Natural killer cell (primary cell): ENCODE data around the gene RPL29. TPM values are rescaled to one million over a fixed set of nuclear protein-coding genes. Genes with fewer than 3 reads are reported as not detected.

Source experiments
- ATAC-seq, 3 donors: fragments of 150-1000 bp in 2 of 3; fragments of 200-7000 bp in 1 of 3; cut with Tn5 transposase; 1 replicate in 1 of 3; 2 replicates in 2 of 3; pipeline ENCODE4 v1.10.0; 2021; ENCODE audit warnings: mild to moderate bottlenecking in 2 of 3, moderate library complexity in 2 of 3
- DNase-seq, 2 donors: peaks; one replicate each; pipeline versions ENCODE4 v3.0.0 to v3.0.0-alpha.2; 2013 to 2021; ENCODE audit warnings: mixed read lengths in 1 of 2
- H3K27ac ChIP-seq: one replicate; pipeline ENCODE4 v1.5.1; 2013; ENCODE audit warnings: mild to moderate bottlenecking, low read length
- H3K27me3 ChIP-seq: one replicate; pipeline ENCODE4 v1.6.1; 2013; ENCODE audit warnings: low read length; ENCODE audit not compliant: control insufficient read depth, insufficient read depth
- H3K36me3 ChIP-seq: one replicate; pipeline ENCODE4 v1.6.1; 2013; ENCODE audit warnings: low read length; ENCODE audit not compliant: control insufficient read depth, insufficient read depth
- H3K4me1 ChIP-seq: one replicate; pipeline ENCODE4 v1.6.1; 2013; ENCODE audit warnings: low read length; ENCODE audit not compliant: control insufficient read depth, insufficient read depth
- H3K4me3 ChIP-seq: one replicate; pipeline ENCODE4 v1.5.1; 2013; ENCODE audit warnings: low read length
- H3K9me3 ChIP-seq: one replicate; pipeline ENCODE4 v1.6.1; 2013; ENCODE audit warnings: low read length; ENCODE audit not compliant: control insufficient read depth, insufficient read depth
- H3K27ac Mint-ChIP-seq, 2 donors: one replicate each; pipeline ENCODE4 v1.8.0; 2022; ENCODE audit warnings: mild to moderate bottlenecking in 2 of 2, mixed read lengths in 2 of 2, moderate library complexity in 1 of 2
- H3K27me3 Mint-ChIP-seq, 2 donors: one replicate each; pipeline ENCODE4 v1.8.0; 2022; ENCODE audit warnings: low read depth in 2 of 2, mixed read lengths in 2 of 2
- H3K36me3 Mint-ChIP-seq: one replicate; pipeline ENCODE4 v1.8.0; 2022; ENCODE audit warnings: mixed read lengths
- H3K4me1 Mint-ChIP-seq, 2 donors: one replicate each; pipeline ENCODE4 v1.8.0; 2022; ENCODE audit warnings: mixed read lengths in 2 of 2
- H3K4me3 Mint-ChIP-seq: one replicate; pipeline ENCODE4 v1.8.0; 2022; ENCODE audit warnings: mild to moderate bottlenecking, moderate library complexity, mixed read lengths
- H3K9me3 Mint-ChIP-seq, 2 donors: one replicate each; pipeline ENCODE4 v1.8.0; 2022; ENCODE audit warnings: mixed read lengths in 2 of 2
- CTCF ChIP-seq: fragments of 200-600 bp; IDR thresholded peaks from one replicate; pipeline ENCODE4 v1.8.0; 2022; ENCODE audit warnings: antibody characterized with exemption
- WGBS: methylation state at CpG from one replicate; pipeline ENCODE4 v1.1.7; 2013; ENCODE audit warnings: missing lambda C conversion rate; ENCODE audit not compliant: insufficient coverage; 5-methylcytosine and 5-hydroxymethylcytosine counted together
- intact Hi-C: fragments of 100-400 bp; cut with micrococcal nuclease; formaldehyde crosslinking; loops from one replicate; pipeline ENCODE4 v1.14.2; 2022
- total RNA-seq, 4 donors: library from RNA; stranded (reverse); fragments of 120-200 nt in 1 of 4; gene quantifications; one replicate each; pipeline versions ENCODE4 v1.2.3 to v1.2.4, GENCODE V29; 2013 to 2022

RPL29 gene
- total RNA-seq, 3 donors from 2014 or later (not counting 1 experiment from before 2014, with no cell fraction given): 486 to 819 (median 797) TPM

GRCh38 chr3:51949121-51949520 is 46.6 kb downstream of the RPL29 start:
- intact Hi-C loops: no loop called here
- Histone ChIP-seq H3K36me3 (no peaks in the 10 kb centered on the region), H3K4me3 (no peak overlapping the region), H3K4me1 (peaks cover 2% of the 10 kb centered on the region), H3K27me3 (no peaks in the 10 kb centered on the region), H3K27ac (no peak overlapping the region), H3K9me3 (no peaks in the 10 kb centered on the region)
- Mint-ChIP-seq H3K4me3 (no peak overlapping the region), H3K36me3 (no peaks in the 10 kb centered on the region), H3K4me1 (peaks cover 3 to 9% of the 10 kb centered on the region in 2 donors), H3K9me3 (no peaks in the 10 kb centered on the region), H3K27ac (no peak overlapping the region), H3K27me3 (peaks cover 14 to 17% of the 10 kb centered on the region in 2 donors)
- no peak for DNase-seq
- TF ChIP-seq CTCF: no peak
- ATAC-seq: no peak
- WGBS: 97% methylated on average over 5 of the region's 5 CpGs

DNA sequence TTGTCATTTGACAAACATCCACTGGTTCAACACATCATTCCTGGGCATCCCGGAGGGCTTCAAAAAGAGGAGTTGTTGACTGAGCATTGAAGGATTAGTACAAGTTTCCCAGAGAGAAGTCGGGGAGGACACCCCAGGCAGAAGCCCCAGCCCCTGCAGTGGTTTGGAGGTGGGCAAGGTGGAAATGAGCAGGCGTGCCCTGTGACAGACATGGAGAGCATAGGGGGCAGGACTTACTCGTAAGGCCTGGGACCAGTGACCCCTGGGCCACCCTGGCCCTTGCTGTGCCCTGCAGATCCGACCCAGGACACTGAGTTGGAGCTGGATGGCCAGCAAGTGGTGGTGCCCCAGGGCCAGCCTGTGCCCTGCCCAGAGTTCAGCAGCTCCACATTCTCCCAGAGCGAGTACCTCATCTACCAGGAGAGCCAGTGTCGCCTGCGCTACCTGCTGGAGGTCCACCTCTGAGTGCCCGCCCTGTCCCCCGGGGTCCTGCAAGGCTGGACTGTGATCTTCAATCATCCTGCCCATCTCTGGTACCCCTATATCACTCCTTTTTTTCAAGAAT is 47.6 kb downstream of the RPL29 start:
- 94% methylated on average over 10 of the region's 10 CpGs for WGBS
- Histone ChIP-seq H3K9me3 (no peaks in the 10 kb centered on the region), H3K27ac (no peak overlapping the region), H3K4me1 (peaks cover 9% of the 10 kb centered on the region), H3K4me3 (no peak overlapping the region), H3K36me3 (no peaks in the 10 kb centered on the region), H3K27me3 (no peaks in the 10 kb centered on the region)
- ATAC-seq (no peak), DNase-seq (no peak)
- Mint-ChIP-seq H3K27ac (no peak overlapping the region), H3K4me1 (peaks cover 4 to 5% of the 10 kb centered on the region in 2 donors), H3K9me3 (no peaks in the 10 kb centered on the region), H3K27me3 (peaks cover 3 to 7% of the 10 kb centered on the region in 2 donors), H3K36me3 (no peaks in the 10 kb centered on the region), H3K4me3 (no peak overlapping the region)
- intact Hi-C loops: no loop called here
- no peak for TF ChIP-seq CTCF

DNA sequence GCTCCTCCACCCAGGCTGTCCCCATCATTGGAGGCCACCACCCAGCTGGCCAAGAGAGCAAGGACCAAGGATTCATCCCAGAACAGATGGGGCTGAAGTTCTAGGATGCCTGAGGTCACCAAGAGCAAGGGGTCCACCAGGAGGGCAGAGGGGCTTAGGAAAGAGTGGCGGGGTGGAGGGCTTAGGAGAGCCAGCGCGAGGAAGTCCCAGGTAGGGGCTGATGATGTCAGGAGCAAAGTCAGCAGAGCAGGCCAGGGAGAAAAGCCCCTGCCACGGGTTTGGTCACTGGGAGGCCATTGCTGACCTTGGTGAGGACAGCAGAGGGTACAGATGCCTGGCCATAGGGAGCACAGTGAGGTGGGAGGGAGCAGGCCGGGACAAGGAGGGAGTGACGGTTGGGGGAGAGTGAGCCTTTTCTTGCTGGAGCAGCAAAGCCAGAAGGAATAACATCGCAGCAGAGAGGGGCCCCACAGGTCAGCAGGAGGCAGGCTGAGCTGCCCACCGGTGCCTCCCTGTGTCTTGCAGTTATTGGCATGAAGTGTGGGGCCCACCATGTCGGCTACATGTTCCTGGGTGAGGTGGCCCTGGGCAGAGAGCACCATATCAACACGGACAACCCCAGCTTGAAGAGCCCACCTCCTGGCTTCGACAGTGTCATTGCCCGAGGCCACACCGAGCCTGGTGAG is 48.3 kb downstream of the RPL29 start:
- no peaks in the 10 kb centered on the region for H3K9me3 ChIP-seq
- H3K4me1 Mint-ChIP-seq: peaks cover 5 to 12% of the 10 kb centered on the region in 2 donors
- WGBS: 89% methylated on average over 13 of the region's 13 CpGs
- H3K36me3 Mint-ChIP-seq: no peaks in the 10 kb centered on the region
- intact Hi-C loops: no loop called here
- H3K27me3 Mint-ChIP-seq: peaks cover 0 to 3% of the 10 kb centered on the region in 2 donors
- ATAC-seq (no peak), DNase-seq (no peak)
- no peak for TF ChIP-seq CTCF
- no peaks in the 10 kb centered on the region for H3K9me3 Mint-ChIP-seq
- no peak overlapping the region for H3K27ac Mint-ChIP-seq
- no peak overlapping the region for H3K27ac ChIP-seq
- H3K27me3 ChIP-seq: no peaks in the 10 kb centered on the region
- no peak overlapping the region for H3K4me3 Mint-ChIP-seq
- no peak overlapping the region for H3K4me3 ChIP-seq
- H3K36me3 ChIP-seq: no peaks in the 10 kb centered on the region
- peaks cover 16% of the 10 kb centered on the region for H3K4me1 ChIP-seq
